GM19455 (cell line): Measurements from ENCODE around the gene ANXA2.
"Not testable (repeated sequence)": the region's sequence is repeated elsewhere in the genome, so short reads cannot be mapped to it uniquely, and the experiment has no call there.

Experiments
- ATAC-seq: cut with Tn5 transposase; IDR thresholded peaks from one replicate; pipeline ENCODE4 v1.9.1; 2021; ENCODE audit not compliant: unreplicated experiment

The ANXA2 gene

GRCh38 chr15:60372227-60372626, 25.6 kb downstream of the ANXA2 start:
- ATAC-seq = no peak

GRCh38 chr15:60371175-60372051, 26.4 kb downstream of the ANXA2 start:
- ATAC-seq = no peak

GRCh38 chr15:60370869-60371136, 27.0 kb downstream of the ANXA2 start:
- ATAC-seq = no peak

- no peak for ATAC-seq
Measured at GRCh38 chr15:60370105-60370868, 27.5 kb downstream of the ANXA2 start.

GRCh38 chr15:60369696-60370095, 28.1 kb downstream of the ANXA2 start:
- no peak for ATAC-seq

GRCh38 chr15:60364612-60364924, 33.2 kb downstream of the ANXA2 start:
- ATAC-seq = no peak

- ATAC-seq = no peak
Measured at GRCh38 chr15:60363903-60364611, 33.7 kb downstream of the ANXA2 start.

- no peak for ATAC-seq
Measured at GRCh38 chr15:60363087-60363549, 34.7 kb downstream of the ANXA2 start.

GRCh38 chr15:60362321-60363086, 35.3 kb downstream of the ANXA2 start:
- no peak for ATAC-seq

- not testable (repeated sequence) for ATAC-seq
Measured at GRCh38 chr15:60359738-60360137, 38.0 kb downstream of the ANXA2 start.

GRCh38 chr15:60358935-60359682, 38.7 kb downstream of the ANXA2 start:
- no peak for ATAC-seq

GRCh38 chr15:60356832-60357231, 41.0 kb downstream of the ANXA2 start:
- no peak for ATAC-seq

- no peak for ATAC-seq
Measured at GRCh38 chr15:60355148-60355857, 42.5 kb downstream of the ANXA2 start.

GRCh38 chr15:60353245-60353920, 44.4 kb downstream of the ANXA2 start:
- no peak for ATAC-seq

GRCh38 chr15:60352525-60352924, 45.3 kb downstream of the ANXA2 start:
- no peak for ATAC-seq

- no peak for ATAC-seq
Measured at GRCh38 chr15:60351066-60351465, 46.7 kb downstream of the ANXA2 start.

- no peak for ATAC-seq
Measured at GRCh38 chr15:60350108-60350507, 47.7 kb downstream of the ANXA2 start.

GRCh38 chr15:60349589-60349988, 48.2 kb downstream of the ANXA2 start:
- no peak for ATAC-seq

GRCh38 chr15:60347480-60348049, 50.2 kb downstream of the ANXA2 start:
- ATAC-seq = no peak
